WTC11 (cell line): ENCODE measurements around the gene ANTXR1. TPM values are rescaled to one million over a fixed set of nuclear protein-coding genes. Genes with fewer than 3 reads are reported as not detected.

Experiments used
- ATAC-seq: fragments of 200-7000 bp; cut with Tn5 transposase; 2 replicates; pipeline ENCODE4 v1.10.0; 2021; ENCODE audit warnings: mild to moderate bottlenecking, moderate library complexity
- CTCF ChIA-PET: fragments of 300-600 bp; sonication (Branson Sonifier 250); formaldehyde crosslinking; loops from one replicate; lab custom pipeline; 2021; ENCODE audit warnings: antibody characterized with exemption; lab: Charles Lee
- POLR2A ChIA-PET: fragments of 350-600 bp; sonication (Branson Sonifier 250); formaldehyde crosslinking; loops from one replicate; lab custom pipeline; 2021; ENCODE audit warnings: antibody characterized with exemption; lab: Charles Lee
- DNase-seq: peaks from one replicate; pipeline ENCODE4 v3.0.0; 2021; ENCODE audit warnings: low spot score
- H3K27ac Mint-ChIP-seq: 2 replicates; pipeline ENCODE4 v1.8.0; 2021; ENCODE audit warnings: mixed read lengths
- H3K27me3 Mint-ChIP-seq: 2 replicates; pipeline ENCODE4 v1.8.0; 2021; ENCODE audit warnings: low read depth, mild to moderate bottlenecking, moderate library complexity, mixed read lengths
- H3K36me3 Mint-ChIP-seq: 2 replicates; pipeline ENCODE4 v1.8.0; 2021; ENCODE audit warnings: mixed read lengths
- H3K4me1 Mint-ChIP-seq: 2 replicates; pipeline ENCODE4 v1.8.0; 2022; ENCODE audit warnings: mixed read lengths
- H3K4me3 Mint-ChIP-seq: 2 replicates; pipeline ENCODE4 v1.8.0; 2021; ENCODE audit warnings: mild to moderate bottlenecking, moderate library complexity, mixed read lengths
- H3K9me3 Mint-ChIP-seq: 2 replicates; pipeline ENCODE4 v1.8.0; 2021; ENCODE audit warnings: mixed read lengths
- CREB1 ChIP-seq: sonication (generic); formaldehyde crosslinking; IDR thresholded peaks from 2 replicates; pipeline ENCODE4 v1.8.0; 2023; ENCODE audit warnings: mild to moderate bottlenecking, missing genetic modification reagents
- EMX1 ChIP-seq: fragments of 250-450 bp; sonication (Bioruptor Pico); IDR thresholded peaks from 2 replicates; pipeline ENCODE4 v1.8.0; 2021; ENCODE audit warnings: mild to moderate bottlenecking
- JAZF1 ChIP-seq: fragments of 250-450 bp; sonication (Bioruptor Pico); IDR thresholded peaks from 2 replicates; pipeline ENCODE4 v1.9.0; 2021; ENCODE audit warnings: moderate library complexity, mild to moderate bottlenecking, inconsistent platforms
- JUN ChIP-seq: sonication (generic); formaldehyde crosslinking; IDR thresholded peaks from 2 replicates; pipeline ENCODE4 v1.8.0; 2023; ENCODE audit warnings: mild to moderate bottlenecking, missing genetic modification reagents
- OVOL2 ChIP-seq: fragments of 250-450 bp; sonication (Bioruptor Pico); IDR thresholded peaks from 2 replicates; pipeline ENCODE4 v1.9.0; 2021; ENCODE audit warnings: mild to moderate bottlenecking, borderline replicate concordance
- TP53 ChIP-seq: sonication (generic); formaldehyde crosslinking; IDR thresholded peaks from 2 replicates; pipeline ENCODE4 v1.8.1; 2023; ENCODE audit warnings: mild to moderate bottlenecking, missing genetic modification reagents
- ZNF317 ChIP-seq: sonication (generic); formaldehyde crosslinking; IDR thresholded peaks from 2 replicates; pipeline ENCODE4 v1.8.1; 2023; ENCODE audit warnings: low read depth, mild to moderate bottlenecking, moderate library complexity, missing genetic modification reagents, borderline replicate concordance
- ZNF416 ChIP-seq: fragments of 250-450 bp; sonication (Bioruptor Pico); IDR thresholded peaks from 2 replicates; pipeline ENCODE4 v1.9.0; 2021; ENCODE audit warnings: mild to moderate bottlenecking, inconsistent platforms
- total RNA-seq: library from RNA; stranded (reverse); gene quantifications from 3 replicates; pipeline ENCODE4 v1.2.3, GENCODE V29; 2021
- TF ChIP-seq, protein P1 (sequence below): fragments of 250-450 bp; sonication (Bioruptor Pico); conservative IDR thresholded peaks from 2 replicates; pipeline ENCODE4 v1.9.0; 2021; ENCODE audit warnings: mild to moderate bottlenecking
- TF ChIP-seq, protein P2 (sequence below): sonication (generic); formaldehyde crosslinking; IDR thresholded peaks from 2 replicates; pipeline ENCODE4 v1.8.0; 2023; ENCODE audit warnings: mild to moderate bottlenecking, missing genetic modification reagents
- TF ChIP-seq, protein P3 (sequence below): sonication (generic); formaldehyde crosslinking; IDR thresholded peaks from 2 replicates; pipeline ENCODE4 v1.8.1; 2023; ENCODE audit warnings: mild to moderate bottlenecking, missing genetic modification reagents
- TF ChIP-seq, protein P4 (sequence below): fragments of 250-450 bp; sonication (Bioruptor Pico); IDR thresholded peaks from 2 replicates; pipeline ENCODE4 v1.9.0; 2021; ENCODE audit warnings: mild to moderate bottlenecking
- TF ChIP-seq, protein P5 (sequence below): sonication (generic); formaldehyde crosslinking; conservative IDR thresholded peaks from 2 replicates; pipeline ENCODE4 v1.8.1; 2022; ENCODE audit warnings: mild to moderate bottlenecking, missing genetic modification reagents
- TF ChIP-seq, protein P6 (sequence below): sonication (generic); formaldehyde crosslinking; conservative IDR thresholded peaks from 2 replicates; pipeline ENCODE4 v1.8.1; 2023; ENCODE audit warnings: mild to moderate bottlenecking, low read depth, missing genetic modification reagents, moderate library complexity
- TF ChIP-seq, protein P7 (sequence below): fragments of 250-450 bp; sonication (Bioruptor Pico); IDR thresholded peaks from 2 replicates; pipeline ENCODE4 v1.8.0; 2021; ENCODE audit warnings: mild to moderate bottlenecking

The ANTXR1 gene
- total RNA-seq, 1 experiment from 2014 or later: 30.0 TPM

DNA sequence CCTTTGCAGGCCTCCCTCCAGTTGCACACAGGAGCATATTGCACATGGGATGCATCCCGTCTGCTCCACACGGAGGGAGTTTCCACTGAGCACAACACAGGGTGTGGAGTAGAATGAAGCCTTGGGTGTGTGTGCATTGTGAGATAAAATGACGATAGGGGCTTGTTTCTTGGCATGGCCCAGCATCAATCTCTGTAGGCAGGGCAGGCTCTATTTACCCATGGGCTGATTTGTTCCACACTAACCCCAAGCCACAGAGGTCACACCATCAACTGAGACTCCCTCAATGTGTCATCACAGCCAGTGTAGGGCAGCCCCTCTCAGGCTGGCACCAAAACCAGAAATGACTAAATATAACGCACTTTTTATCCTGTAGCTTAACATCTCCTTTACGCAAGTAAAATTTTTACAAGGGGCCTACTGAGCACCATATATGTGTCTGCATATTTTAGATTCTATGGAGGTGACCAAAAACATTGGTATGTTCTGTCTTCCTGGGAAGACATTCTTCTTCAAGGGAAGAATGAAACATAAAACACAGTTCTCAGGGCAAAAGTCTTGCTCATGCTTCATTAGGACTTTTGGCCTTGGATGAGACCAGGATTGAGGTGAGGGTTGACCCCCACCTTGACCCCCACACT lies 41.3 kb upstream of the ANTXR1 start:
- Mint-ChIP-seq H3K27me3 (no peaks in the 10 kb centered on the region; the same call in none of the 2 replicates), H3K4me1 (no peaks in the 10 kb centered on the region), H3K36me3 (no peaks in the 10 kb centered on the region), H3K27ac (no peak overlapping the region), H3K9me3 (no peaks in the 10 kb centered on the region), H3K4me3 (no peak overlapping the region)
- ChIA-PET CTCF (no interaction called here), POLR2A (no interaction called here)
- no peak for DNase-seq
- no peak for ATAC-seq
- TF ChIP-seq, protein P1, sequence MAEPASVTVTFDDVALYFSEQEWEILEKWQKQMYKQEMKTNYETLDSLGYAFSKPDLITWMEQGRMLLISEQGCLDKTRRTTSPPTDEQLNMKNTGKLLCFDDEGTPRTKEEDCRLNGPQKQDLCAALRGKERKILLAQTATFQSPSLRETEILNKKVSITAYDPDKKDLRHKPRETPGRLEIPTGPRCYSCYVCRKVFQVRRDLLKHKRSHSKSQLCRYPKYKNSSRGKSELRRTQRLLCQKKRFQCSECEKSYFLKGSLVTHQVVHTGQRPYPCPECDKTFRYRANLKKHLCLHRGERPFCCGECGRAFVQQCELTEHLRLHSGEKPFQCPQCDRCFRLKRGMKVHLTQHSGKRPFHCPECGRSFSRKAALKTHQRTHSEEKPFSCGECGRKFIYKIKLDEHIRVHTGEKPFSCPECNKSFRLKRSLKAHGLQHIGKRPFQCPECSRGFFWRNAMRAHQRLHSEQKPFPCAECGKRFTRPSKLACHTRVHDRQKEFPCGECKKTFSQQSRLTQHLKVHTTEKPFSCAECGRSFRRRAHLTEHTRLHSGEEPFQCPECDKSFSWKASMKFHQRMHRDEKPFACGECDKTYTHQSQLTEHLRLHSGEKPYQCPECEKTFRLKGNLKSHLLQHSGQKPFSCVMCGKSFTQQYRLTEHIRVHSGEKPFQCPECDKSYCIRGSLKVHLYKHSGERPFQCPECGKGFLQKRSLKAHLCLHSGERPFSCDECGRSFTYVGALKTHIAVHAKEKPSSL: no peak
- TF ChIP-seq OVOL2 (CRISPR knock-in tag) (no peak), ZNF317 (CRISPR knock-in tag) (no peak), JAZF1 (CRISPR knock-in tag) (no peak), ZNF416 (CRISPR knock-in tag) (no peak), EMX1 (CRISPR knock-in tag) (no peak), JUN (CRISPR knock-in tag) (no peak), CREB1 (CRISPR knock-in tag) (no peak), TP53 (CRISPR knock-in tag) (no peak)
- TF ChIP-seq, protein P2, sequence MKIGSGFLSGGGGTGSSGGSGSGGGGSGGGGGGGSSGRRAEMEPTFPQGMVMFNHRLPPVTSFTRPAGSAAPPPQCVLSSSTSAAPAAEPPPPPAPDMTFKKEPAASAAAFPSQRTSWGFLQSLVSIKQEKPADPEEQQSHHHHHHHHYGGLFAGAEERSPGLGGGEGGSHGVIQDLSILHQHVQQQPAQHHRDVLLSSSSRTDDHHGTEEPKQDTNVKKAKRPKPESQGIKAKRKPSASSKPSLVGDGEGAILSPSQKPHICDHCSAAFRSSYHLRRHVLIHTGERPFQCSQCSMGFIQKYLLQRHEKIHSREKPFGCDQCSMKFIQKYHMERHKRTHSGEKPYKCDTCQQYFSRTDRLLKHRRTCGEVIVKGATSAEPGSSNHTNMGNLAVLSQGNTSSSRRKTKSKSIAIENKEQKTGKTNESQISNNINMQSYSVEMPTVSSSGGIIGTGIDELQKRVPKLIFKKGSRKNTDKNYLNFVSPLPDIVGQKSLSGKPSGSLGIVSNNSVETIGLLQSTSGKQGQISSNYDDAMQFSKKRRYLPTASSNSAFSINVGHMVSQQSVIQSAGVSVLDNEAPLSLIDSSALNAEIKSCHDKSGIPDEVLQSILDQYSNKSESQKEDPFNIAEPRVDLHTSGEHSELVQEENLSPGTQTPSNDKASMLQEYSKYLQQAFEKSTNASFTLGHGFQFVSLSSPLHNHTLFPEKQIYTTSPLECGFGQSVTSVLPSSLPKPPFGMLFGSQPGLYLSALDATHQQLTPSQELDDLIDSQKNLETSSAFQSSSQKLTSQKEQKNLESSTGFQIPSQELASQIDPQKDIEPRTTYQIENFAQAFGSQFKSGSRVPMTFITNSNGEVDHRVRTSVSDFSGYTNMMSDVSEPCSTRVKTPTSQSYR (CRISPR knock-in tag): no peak
- TF ChIP-seq, protein P3, sequence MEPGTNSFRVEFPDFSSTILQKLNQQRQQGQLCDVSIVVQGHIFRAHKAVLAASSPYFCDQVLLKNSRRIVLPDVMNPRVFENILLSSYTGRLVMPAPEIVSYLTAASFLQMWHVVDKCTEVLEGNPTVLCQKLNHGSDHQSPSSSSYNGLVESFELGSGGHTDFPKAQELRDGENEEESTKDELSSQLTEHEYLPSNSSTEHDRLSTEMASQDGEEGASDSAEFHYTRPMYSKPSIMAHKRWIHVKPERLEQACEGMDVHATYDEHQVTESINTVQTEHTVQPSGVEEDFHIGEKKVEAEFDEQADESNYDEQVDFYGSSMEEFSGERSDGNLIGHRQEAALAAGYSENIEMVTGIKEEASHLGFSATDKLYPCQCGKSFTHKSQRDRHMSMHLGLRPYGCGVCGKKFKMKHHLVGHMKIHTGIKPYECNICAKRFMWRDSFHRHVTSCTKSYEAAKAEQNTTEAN (CRISPR knock-in tag): no peak
- TF ChIP-seq, protein P4, sequence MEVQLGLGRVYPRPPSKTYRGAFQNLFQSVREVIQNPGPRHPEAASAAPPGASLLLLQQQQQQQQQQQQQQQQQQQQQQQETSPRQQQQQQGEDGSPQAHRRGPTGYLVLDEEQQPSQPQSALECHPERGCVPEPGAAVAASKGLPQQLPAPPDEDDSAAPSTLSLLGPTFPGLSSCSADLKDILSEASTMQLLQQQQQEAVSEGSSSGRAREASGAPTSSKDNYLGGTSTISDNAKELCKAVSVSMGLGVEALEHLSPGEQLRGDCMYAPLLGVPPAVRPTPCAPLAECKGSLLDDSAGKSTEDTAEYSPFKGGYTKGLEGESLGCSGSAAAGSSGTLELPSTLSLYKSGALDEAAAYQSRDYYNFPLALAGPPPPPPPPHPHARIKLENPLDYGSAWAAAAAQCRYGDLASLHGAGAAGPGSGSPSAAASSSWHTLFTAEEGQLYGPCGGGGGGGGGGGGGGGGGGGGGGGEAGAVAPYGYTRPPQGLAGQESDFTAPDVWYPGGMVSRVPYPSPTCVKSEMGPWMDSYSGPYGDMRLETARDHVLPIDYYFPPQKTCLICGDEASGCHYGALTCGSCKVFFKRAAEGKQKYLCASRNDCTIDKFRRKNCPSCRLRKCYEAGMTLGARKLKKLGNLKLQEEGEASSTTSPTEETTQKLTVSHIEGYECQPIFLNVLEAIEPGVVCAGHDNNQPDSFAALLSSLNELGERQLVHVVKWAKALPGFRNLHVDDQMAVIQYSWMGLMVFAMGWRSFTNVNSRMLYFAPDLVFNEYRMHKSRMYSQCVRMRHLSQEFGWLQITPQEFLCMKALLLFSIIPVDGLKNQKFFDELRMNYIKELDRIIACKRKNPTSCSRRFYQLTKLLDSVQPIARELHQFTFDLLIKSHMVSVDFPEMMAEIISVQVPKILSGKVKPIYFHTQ: no peak
- TF ChIP-seq, protein P5, sequence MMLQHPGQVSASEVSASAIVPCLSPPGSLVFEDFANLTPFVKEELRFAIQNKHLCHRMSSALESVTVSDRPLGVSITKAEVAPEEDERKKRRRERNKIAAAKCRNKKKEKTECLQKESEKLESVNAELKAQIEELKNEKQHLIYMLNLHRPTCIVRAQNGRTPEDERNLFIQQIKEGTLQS (CRISPR knock-in tag): no peak
- TF ChIP-seq, protein P6, sequence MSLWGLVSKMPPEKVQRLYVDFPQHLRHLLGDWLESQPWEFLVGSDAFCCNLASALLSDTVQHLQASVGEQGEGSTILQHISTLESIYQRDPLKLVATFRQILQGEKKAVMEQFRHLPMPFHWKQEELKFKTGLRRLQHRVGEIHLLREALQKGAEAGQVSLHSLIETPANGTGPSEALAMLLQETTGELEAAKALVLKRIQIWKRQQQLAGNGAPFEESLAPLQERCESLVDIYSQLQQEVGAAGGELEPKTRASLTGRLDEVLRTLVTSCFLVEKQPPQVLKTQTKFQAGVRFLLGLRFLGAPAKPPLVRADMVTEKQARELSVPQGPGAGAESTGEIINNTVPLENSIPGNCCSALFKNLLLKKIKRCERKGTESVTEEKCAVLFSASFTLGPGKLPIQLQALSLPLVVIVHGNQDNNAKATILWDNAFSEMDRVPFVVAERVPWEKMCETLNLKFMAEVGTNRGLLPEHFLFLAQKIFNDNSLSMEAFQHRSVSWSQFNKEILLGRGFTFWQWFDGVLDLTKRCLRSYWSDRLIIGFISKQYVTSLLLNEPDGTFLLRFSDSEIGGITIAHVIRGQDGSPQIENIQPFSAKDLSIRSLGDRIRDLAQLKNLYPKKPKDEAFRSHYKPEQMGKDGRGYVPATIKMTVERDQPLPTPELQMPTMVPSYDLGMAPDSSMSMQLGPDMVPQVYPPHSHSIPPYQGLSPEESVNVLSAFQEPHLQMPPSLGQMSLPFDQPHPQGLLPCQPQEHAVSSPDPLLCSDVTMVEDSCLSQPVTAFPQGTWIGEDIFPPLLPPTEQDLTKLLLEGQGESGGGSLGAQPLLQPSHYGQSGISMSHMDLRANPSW: no peak
- TF ChIP-seq, protein P7, sequence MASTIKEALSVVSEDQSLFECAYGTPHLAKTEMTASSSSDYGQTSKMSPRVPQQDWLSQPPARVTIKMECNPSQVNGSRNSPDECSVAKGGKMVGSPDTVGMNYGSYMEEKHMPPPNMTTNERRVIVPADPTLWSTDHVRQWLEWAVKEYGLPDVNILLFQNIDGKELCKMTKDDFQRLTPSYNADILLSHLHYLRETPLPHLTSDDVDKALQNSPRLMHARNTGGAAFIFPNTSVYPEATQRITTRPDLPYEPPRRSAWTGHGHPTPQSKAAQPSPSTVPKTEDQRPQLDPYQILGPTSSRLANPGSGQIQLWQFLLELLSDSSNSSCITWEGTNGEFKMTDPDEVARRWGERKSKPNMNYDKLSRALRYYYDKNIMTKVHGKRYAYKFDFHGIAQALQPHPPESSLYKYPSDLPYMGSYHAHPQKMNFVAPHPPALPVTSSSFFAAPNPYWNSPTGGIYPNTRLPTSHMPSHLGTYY: no peak
